EH (cell line): Measurements from ENCODE around the gene COL4A2.

Experiments
- DNase-seq: peaks from one replicate; pipeline ENCODE4 v3.0.0-alpha.2; 2015; ENCODE audit warnings: low read depth

The COL4A2 gene

GRCh38 chr13:110339975-110340550, 33.0 kb downstream of the COL4A2 start:
- DNase-seq = no peak

GRCh38 chr13:110340812-110341444, 33.8 kb downstream of the COL4A2 start:
- DNase-seq = peak; percentile 92

GRCh38 chr13:110341445-110342244, 34.6 kb downstream of the COL4A2 start:
- DNase-seq = no peak

- no peak for DNase-seq
These were observed 35.4 kb downstream of the COL4A2 start for GRCh38 chr13:110342474-110342873.

GRCh38 chr13:110343241-110343865, 36.3 kb downstream of the COL4A2 start:
- DNase-seq = no peak

- no peak for DNase-seq
These were observed 37.2 kb downstream of the COL4A2 start for GRCh38 chr13:110344320-110344719.

GRCh38 chr13:110345266-110345665, 38.2 kb downstream of the COL4A2 start:
- no peak for DNase-seq

GRCh38 chr13:110345701-110346100, 38.6 kb downstream of the COL4A2 start:
- no peak for DNase-seq

- DNase-seq = peak; percentile 49
These were observed 39.6 kb downstream of the COL4A2 start for GRCh38 chr13:110346661-110347067.

GRCh38 chr13:110347088-110347487, 40.0 kb downstream of the COL4A2 start:
- no peak for DNase-seq

GRCh38 chr13:110347535-110348308, 40.6 kb downstream of the COL4A2 start:
- peak; percentile 98 for DNase-seq

GRCh38 chr13:110348309-110349105, 41.4 kb downstream of the COL4A2 start:
- DNase-seq = no peak

GRCh38 chr13:110349239-110349638, 42.2 kb downstream of the COL4A2 start:
- DNase-seq = no peak

GRCh38 chr13:110350049-110350448, 43.0 kb downstream of the COL4A2 start:
- DNase-seq = no peak

- no peak for DNase-seq
These were observed 43.4 kb downstream of the COL4A2 start for GRCh38 chr13:110350509-110350908.

- peak; percentile 49 for DNase-seq
These were observed 44.7 kb downstream of the COL4A2 start for GRCh38 chr13:110351636-110352420.

GRCh38 chr13:110352735-110353134, 45.7 kb downstream of the COL4A2 start:
- DNase-seq = no peak

- DNase-seq = no peak
These were observed 46.4 kb downstream of the COL4A2 start for GRCh38 chr13:110353339-110353977.

- no peak for DNase-seq
These were observed 47.1 kb downstream of the COL4A2 start for GRCh38 chr13:110354123-110354627.
